Upper lobe of left lung (tissue), 4 donors: ENCODE data around the gene CKAP4.

Experiments used
- CTCF ChIP-seq, 6 experiments: fragments of 450-650 bp in 4 of 6; fragments of 200-600 bp in 2 of 6; sonication (generic) in 2 of 6; IDR thresholded peaks; one replicate each; pipeline ENCODE4 v1.5.1; 2016 to 2019; ENCODE audit warnings: antibody characterized with exemption in 6 of 6
- POLR2A ChIP-seq, 4 donors: fragments of 450-650 bp; IDR thresholded peaks; one replicate each; pipeline ENCODE4 v1.5.1; 2016 to 2017; ENCODE audit warnings: antibody characterized with exemption in 4 of 4, mild to moderate bottlenecking in 2 of 4

DNA sequence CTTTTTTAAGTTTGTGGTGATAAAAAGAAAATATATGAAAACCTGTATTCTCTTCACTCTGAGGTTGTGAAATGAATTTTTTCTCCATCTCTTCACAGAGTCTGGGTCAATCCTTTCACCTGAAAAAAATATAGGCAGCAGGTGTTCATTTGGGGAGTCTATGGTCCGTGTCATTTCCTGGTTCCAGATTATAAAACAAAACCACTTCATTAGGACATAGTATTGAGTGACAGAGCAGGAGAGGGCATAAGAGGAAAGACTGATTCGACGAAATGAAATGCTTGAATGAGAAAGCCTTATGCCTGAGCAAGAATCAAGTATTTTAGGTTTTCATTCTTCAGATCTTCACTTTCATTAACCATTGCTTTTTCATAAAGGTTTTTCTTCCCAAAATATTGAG lies 57.2 kb downstream of the CKAP4 start:
- TF ChIP-seq POLR2A (IDR thresholded peaks at IDR 0.05) (no peak), CTCF (IDR thresholded peaks at IDR 0.05) (no peak)
